GM04504 (cell line): ENCODE measurements around the gene SLC37A4.
"Not testable (repeated sequence)": the region's sequence is repeated elsewhere in the genome, so short reads cannot be mapped to it uniquely, and the experiment has no call there.

Source experiments
- DNase-seq: peaks from one replicate; pipeline ENCODE4 v3.0.0-alpha.2; 2012; ENCODE audit warnings: low read depth

Gene SLC37A4

DNA sequence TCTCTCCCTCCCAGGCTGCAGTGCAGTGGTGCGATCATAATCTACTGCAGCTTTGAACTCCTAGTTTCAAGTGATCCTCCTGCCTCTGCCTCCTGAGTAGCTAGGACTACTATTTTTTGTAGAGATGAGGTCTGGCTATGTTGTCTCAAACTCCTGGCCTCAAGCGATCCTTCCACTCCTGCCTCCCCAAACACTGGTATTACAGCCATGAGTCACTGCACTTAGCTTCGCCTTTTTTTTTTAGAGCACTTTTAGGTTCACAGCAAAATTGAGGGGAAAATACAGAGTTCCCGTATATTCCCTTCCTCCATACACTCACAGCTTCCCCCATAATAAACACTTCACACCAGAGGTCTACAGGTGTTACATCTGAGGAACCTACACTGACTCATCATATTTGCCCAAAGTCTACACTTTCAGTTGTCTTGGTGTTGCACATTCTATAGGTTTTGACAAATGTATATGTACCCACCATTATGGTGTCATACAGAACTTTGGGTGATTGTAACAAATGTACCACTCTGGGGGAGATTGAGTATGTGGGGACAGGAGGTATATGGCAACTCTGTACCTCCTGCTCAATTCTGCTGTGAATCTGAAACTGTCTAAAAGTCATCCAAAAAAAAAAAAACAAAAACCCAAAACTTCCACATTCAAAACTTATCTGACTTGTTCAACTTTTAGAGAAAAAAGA, 11.3 kb upstream of the SLC37A4 start:
- no peak for DNase-seq

DNA sequence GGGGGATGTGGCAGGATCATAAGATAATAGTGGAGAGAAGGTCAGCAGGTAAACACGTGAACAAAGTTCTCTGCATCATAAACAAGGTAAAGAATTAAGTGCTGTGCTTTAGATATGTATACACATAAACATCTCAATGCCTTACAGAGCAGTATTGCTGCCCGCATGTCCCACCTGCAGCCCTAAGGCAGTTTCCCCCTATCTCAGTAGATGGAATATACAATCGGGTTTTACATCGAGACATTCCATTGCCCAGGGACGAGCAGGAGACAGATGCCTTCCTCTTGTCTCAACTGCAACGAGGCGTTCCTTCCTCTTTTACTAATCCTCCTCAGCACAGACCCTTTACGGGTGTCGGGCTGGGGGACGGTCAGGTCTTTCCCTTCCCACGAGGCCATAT, 8.8 kb upstream of the SLC37A4 start:
- DNase-seq = not testable (repeated sequence)

DNA sequence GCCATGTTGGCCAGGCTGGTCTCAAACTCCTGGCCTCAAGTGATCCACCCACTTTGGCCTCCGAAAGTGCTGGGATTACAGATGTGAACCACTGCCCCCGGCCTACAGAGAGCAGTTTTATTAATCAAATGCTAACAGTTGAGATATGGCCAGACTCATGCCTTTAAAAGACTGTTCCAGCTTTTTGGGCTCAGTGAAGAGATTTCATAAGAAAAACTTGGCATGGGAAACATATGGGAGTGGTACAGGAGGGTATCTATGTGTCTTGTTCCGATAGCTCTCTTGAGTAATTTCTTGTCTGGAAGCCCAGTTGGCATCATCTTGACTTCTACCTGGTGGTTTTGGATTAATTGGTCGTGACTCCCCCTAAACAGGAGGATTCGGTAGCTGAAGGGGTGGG, 8.2 kb upstream of the SLC37A4 start:
- DNase-seq = no peak

DNA sequence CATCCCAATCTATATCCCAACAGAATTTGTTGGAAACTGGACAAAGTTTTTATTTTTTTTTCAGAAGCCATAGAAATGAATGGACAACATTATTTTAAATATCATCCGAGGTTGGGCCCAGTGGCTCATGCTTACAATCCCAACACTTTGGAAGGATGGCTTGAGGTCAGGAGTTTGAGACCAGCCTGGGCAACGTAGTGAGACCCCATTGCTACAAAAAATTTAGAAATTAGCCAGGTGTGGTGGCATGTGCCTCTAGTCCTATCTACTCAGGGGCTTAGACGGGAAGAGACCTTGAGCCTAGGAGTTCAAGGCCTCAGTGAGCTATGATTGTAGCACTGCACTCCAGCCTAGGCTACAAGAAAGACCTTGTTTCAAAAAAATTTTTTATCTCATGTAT, 4.1 kb upstream of the SLC37A4 start:
- no peak for DNase-seq

DNA sequence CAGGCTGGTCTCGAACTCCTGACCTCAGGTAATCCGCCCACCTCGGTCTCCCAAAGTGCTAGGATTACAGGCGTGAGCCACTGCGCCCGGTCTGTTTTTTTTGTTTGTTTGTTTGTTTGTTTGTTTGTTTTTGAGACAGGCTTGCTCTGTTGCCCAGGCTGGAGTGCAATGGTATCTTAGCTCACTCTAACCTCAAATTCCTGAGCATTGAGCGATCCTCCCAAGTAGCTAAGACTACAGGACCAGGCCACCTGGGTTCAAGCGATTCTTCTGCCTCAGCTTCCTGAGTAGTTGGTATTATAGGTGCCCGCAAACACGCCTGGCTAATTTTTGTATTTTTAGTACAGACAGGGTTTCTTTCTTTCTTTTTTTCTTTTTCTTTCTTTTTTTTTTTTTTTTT, 2.7 kb upstream of the SLC37A4 start:
- not testable (repeated sequence) for DNase-seq

DNA sequence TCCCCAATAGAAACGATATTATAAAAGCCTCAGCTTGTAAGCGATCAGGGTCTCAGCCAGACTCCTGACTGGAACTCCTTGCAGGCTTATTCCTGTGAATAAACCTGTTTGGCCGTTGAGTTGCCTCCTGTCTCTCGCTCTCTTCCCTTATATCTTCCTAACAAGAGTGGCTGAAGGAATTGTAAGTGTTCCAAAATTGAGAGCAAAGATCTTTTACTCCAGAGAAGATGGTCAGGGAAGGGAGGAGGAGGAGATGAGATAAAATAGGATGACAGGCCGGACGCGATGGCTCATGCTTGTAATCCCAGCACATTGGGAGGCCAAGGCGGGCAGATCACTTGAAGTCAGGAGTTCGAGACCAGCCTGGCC, 1.2 kb upstream of the SLC37A4 start:
- no peak for DNase-seq

DNA sequence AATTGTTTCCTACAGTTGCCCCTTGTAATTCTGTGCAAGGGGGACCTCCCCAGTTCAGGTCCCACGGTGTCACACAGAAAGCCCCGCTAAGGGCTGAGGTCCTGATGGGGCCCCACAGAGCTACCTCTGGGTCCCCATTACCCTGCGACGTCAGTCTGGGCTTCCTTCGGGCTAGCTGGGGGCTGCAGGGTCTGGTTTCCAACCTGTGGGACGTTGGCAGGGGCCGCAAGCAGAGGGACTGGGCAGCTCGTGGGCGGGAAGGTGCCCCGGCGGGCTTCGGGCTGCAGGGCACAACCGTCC, 698 bp downstream of the SLC37A4 start:
- DNase-seq = no peak

DNA sequence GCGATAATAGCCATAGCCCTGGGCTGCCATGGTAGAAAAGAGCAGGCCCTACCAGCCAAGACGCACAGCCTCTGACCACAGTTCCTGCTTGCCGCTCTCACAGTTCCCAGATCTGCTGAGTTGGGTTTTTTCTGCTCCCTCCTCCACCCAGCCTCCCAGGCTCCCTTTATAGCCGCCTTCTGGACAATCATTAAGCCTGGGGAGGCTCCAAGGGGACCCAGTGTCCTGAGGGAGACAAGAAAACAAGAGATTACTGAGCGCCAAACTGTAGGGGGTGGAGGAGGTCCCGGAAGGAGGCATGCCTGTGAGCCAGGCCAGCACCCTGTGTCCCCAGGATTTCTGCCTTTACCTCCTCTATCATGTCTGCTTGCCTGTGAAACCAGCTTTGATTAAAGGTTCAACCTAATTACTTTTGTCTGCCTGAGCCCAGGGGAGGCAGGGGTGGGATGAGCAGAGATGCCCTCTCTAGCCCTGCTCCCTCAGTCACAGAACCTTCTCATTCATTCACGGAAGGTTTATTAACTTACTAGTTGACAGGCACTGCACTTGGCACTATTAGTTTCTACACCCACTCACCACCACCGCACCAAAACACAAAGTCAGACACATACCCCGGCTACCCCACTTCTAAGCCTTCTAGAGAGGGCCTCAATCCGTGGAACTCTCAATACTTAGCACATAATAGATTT, 1.2 kb downstream of the SLC37A4 start:
- no peak for DNase-seq

DNA sequence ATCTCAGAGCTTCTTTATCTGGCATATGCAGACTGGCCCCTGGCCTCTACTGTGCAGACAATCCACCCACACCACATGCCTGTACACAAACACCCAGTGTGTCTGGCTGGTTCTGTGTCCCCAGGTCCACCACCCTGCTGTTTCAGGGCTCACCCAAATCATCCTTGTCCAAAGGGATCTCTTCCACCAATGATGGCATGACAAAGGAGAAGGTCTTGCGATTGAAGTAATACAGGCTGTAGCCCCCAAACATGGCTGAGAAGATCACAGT, 1.7 kb downstream of the SLC37A4 start:
- DNase-seq = no peak

DNA sequence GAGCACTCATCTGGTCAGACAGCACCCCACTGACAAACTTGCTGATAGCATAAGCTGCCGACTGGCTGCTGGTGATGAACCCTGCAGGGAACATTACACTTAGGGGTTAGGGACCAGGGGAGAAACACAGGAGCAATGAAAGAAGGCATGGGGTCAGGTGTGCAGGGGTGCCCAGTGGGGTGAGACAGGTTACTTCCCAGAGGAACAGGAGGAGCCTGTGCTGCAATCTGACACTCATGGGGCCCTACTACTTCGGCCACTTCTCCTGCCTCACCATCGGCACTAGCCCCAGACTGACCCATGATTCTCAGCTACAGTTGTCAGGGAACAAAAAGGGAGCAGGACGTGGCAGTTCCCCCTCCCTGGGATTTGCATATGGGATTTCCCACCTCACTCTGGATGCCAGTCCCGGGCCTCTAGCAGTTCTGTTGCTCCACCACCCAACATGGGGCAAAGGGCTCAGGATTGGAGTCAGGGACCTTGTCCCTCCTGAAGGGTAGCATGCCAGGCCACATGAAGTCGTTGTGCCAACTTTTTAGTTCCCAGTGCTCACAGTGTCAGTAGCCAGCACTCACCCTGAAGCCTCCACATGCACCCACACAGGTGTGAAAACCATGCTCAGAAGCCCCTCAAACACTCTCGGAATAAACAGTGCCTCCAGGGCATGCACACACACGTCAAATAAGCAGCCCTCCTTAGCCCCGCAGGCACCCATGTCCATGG, 2.2 kb downstream of the SLC37A4 start:
- DNase-seq = no peak

DNA sequence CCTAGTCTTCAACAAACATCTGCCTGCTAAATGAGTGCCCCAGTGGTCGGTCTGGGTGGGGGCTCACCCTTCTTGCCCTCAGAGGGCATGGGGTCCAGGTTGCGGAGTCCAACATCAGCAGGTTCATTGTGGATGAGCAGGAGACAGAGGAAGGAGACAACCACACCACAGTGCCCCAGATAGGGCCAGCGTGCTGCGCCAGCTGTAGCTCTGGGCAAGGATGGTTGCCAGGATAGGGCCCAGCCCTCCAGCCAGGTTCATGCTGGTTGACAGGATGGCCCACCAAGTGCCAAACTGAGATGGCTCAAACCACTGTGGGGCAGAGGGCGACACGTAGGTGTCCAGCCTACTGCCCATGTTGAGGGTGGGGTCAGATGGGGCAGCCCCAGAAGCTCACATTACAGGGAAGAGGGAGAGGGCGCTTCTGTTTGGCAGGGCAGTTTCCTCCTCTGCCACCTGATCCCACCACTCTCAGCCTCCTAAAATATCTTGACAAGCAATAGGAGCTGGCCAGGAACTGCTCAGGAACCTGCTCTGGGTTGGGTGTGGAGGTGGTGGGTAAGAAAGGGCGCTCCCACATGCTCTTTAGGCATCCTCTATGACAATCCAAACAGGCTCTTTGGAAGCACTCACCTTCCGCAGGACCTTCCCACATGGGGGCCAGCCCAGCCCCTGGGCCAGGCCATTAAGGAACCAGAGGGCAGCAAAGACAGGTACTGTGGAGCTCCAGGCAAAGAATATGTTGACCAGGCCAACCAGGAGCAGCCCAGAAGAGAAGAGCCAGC, 2.9 kb downstream of the SLC37A4 start:
- DNase-seq = no peak

DNA sequence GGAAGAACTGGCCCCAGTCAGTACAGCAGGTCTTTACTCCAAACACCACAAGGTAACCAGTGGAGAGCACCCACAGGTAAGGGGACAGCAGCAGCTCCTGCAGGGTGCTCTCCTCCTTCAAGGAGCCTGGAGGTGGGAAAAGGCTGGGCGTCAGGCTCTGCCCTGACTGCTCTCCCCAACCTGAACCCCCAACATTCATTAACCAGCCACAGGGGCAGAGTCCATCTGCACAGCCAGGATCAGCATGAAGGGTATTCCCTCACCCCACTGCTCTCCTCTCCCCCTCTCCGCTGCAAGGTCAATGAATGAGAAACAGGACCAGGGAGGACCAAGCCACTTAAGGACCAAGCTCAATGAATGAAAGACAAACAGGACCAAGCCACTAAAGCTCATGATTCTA, 3.7 kb downstream of the SLC37A4 start:
- no peak for DNase-seq

DNA sequence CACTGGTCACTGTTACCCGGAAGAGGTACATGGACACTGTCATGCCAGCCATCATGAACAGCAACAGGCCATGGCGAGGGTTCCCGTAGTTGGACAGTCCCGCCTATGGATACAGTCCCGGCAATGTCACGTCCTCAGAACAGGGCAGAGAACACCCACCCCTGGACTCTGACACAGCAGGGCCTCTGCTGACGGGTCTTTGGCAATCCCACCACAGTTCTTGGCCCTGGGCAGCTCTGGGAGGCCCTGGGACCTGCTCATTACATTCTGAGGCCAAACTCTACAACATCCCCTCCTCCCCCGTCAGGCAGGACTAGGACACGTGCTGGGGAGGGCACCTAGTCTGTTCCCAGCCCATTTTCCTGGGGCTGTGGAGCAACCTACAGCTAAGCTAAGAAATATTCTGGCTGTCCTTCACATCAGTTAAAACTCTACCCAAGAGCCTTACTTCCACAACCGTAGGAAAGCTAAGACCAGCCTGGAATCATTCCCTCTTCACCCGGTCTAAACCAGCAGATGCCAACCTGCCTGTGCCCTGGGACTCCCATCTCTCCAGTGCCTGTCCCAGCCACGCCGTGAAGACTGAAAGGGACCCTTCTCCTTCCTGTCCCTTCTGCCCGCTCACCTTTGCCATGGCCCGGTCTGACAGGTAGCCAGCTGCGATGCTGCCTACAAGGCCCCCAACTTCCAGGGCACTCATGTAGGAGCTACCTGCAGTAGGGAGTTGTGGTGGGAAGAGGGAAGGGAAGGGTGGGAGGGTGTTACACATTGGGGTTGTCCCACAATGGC, 4.5 kb downstream of the SLC37A4 start:
- DNase-seq = no peak

DNA sequence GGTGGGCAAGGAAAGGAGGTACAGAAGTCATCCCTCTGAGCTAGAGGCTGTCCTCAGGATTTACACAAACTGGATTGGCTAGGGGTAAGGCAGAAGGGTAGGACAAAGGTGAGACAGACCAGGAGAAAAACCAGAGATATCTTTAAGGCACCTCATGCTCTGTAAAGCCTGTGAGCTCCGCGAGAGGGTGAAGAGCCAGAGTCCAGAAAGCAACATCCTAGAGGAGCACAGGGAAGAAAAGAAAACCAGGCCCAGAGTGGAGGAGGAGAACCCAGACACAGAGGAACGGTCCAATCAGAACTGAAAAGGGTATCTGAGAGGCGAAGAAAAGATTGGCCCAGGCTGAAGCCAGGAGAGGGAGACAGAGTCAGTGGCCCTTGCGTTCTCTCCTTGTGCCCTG, 5.1 kb downstream of the SLC37A4 start:
- DNase-seq = no peak

DNA sequence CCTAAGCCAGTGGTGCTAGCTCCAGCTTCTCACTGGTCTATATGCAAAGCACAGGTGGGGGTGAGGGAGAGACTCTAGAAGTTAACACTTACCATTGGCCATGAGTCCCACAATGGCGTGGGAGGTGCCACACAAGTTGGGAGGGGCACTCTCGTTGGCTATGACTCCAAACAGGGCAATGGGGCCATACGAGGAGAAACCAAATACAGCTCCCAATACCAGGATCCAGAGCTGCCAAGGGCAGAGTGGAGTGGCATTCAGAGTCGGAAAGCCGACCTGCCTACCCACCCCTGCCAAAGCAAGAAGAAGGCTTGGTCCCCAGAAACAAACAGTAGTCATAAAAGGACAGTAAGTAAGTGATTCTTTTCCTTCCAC, 5.6 kb downstream of the SLC37A4 start:
- DNase-seq = no peak

DNA sequence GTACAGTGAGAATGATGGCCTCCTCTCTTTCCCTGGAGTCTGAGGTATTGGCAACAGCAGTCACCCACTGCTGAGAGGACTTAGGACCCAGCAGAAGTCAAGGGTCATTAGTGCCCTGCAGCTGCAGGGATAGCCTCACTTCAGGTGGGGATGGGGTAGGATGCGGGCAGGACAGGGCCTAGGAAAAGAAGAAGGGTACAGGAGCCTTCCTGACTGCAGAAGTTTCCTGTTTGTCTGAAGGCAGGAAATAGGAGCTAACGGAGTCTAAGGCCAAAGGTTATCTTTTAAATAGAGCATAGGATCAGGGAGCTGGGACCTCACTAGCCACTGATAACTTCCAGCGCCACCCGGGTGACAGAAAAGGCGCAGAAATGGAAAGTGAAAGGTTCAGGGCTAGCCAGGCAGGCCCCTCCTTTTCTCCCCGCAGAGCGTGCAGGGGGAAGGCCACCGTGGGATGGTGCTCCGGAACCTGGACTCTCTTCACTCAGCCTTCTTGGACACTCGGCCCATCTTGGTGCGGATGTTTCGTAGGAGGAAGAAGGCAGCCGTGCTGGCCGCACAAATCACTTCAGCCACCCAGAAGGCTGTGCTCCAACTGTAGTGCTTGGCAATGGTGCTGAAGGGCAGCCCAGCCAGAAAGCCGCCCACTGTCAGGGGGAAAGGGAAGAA, 6.1 kb downstream of the SLC37A4 start:
- no peak for DNase-seq

DNA sequence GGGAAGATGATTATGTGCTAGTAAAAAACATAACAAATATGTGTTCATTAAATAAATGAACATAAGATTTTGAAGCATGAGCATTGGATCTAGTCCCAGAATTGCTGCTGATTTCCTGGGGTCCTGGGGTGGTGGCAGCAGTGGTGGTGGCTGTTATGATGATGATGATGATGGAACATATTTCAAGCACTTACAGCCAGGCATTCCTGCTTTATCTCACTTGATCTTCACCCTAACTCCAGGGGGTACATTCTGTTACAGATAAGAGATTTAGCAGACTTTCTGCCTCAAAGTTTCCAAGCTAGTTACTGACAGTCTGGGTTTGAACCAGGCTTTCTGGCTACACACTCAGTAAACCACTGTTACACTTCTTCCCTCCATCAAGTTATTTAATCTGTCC, 6.9 kb downstream of the SLC37A4 start:
- no peak for DNase-seq

DNA sequence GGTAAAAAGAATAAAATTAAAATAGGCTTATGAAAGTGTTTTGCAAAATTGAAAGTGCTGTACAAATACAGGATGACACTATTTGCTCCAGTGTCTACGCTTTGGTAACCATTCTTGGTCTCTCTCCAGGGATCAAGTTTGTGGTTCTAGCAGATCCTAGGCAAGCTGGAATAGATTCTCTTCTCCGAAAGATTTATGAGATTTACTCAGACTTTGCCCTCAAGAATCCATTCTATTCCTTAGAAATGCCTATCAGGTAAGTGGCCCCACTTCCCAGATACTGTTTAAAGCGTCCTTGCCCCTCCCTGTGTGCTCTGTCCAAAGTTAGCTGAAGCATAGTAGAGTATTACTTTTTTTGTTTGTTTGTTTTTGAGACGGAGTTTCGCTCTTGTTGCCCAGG, 9.0 kb downstream of the SLC37A4 start:
- no peak for DNase-seq

DNA sequence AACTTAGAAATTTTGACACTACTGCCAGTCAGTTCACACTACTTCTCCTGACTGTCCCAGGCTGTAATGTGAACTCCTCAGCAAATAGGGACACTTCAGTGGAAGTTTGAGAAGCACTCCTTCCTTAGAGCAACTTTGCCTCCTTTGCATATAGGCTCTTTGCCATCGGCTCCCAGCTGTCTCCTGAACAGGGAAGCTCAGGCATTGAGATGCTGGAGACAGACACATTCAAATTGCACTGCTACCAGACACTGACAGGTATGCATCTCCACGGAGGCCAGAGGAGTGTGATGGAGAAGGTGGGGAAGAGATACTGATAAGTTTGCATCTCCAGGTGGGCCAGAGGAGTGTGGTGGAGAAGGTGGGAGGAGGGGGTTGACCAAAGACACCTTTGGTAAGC, 10.7 kb downstream of the SLC37A4 start:
- no peak for DNase-seq

DNA sequence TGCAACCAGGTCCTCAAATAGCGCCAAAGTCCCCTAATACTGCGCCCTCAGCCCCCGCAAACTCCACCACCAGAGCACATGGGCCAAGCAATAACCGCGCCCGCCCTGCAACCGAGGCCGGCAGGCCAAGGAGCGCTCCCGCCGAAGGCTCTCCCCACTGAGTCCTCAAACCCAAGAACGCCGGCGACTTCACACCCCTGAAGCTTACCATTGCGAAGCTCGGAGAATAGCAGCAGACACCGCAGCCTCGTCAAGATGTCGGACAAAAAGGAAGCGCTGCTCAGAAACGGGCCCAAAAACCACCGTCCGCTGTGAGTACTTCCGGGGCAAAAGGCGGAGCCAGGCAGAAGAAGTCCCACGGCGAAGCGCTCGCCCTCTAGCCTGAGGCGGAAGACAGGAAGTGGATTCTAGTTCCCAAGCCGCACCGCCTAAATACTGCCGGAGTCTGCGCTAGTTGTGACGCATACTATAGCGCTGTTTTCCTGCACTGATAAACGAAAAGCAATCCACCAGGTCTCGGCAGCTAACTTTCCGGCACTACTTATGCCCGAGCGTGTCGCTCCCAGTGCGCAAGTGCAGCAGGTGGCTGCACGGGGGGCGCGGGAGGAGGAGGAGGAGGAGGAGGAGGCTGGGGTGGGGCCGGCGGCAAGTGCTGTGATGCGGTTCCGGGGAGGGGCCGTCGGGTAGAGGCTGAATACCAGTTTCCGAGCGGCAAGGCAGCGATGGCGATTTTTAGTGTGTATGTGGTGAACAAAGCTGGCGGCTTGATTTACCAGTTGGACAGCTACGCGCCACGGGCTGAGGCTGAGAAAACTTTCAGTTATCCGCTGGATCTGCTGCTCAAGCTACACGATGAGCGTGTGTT, 12.4 kb downstream of the SLC37A4 start, which contains the start of the genes RPS25 and TRAPPC4:
Gene RPS25 (minus strand): TSS at position 270 of the 865 bp plus-strand sequence. CDS start 59 bp downstream, at position 211.
Gene TRAPPC4 (plus strand): TSS at position 693 of the 865 bp plus-strand sequence. CDS start 30 bp downstream, at position 723.
- DNase-seq = peak; percentile 89
